ENCODE measurements around the gene ERP29.
A peak's percentile ranks its signal among the peaks of the same experiment; 100 is the strongest.

DNA sequence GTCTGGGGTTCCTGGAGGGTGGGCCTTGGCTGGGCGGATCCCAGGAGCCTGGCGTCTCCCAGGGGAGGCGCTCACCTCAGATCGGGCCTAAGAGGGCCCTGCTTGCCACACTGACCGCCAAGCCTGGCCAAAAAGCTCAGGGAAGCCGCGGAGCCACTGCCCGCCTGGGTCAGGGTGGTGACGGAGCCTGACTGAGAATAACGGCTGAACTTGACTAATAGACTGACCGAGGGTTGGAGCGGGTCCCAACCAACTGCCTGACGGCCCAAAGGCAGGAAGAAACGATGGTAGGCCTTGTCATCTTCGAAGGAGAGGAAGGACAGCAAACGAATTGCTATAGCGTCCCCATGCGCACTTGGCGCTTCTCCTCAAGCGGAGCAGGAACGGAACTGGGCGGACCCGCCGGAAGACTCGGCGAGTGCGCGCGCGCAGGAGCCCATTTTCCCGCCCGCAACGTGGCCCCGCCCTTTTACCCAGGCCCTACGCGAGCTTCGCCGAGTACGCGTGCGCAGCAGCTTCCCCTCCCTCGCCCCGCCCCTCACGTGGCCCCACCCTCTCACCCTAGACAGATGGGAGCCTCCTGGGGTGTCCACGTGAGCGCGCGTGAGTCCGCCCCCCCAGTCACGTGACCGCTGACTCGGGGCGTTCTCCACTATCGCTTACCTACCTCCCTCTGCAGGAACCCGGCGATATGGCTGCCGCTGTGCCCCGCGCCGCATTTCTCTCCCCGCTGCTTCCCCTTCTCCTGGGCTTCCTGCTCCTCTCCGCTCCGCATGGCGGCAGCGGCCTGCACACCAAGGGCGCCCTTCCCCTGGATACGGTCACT, at the start of gene ERP29, which contains the start of gene TMEM116:
- TF ChIP-seq, protein P1, sequence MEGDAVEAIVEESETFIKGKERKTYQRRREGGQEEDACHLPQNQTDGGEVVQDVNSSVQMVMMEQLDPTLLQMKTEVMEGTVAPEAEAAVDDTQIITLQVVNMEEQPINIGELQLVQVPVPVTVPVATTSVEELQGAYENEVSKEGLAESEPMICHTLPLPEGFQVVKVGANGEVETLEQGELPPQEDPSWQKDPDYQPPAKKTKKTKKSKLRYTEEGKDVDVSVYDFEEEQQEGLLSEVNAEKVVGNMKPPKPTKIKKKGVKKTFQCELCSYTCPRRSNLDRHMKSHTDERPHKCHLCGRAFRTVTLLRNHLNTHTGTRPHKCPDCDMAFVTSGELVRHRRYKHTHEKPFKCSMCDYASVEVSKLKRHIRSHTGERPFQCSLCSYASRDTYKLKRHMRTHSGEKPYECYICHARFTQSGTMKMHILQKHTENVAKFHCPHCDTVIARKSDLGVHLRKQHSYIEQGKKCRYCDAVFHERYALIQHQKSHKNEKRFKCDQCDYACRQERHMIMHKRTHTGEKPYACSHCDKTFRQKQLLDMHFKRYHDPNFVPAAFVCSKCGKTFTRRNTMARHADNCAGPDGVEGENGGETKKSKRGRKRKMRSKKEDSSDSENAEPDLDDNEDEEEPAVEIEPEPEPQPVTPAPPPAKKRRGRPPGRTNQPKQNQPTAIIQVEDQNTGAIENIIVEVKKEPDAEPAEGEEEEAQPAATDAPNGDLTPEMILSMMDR (IDR thresholded peaks at IDR 0.05), result peak; percentile 43 to 64 (median 52)
- TF ChIP-seq POLR2A (IDR thresholded peaks at IDR 0.05), result peak; percentile 89
